WI38 (cell line): ENCODE measurements around the gene CARHSP1.

Source experiments
- H3K4me3 ChIP-seq: 2 replicates; pipeline ENCODE4 v1.5.1; 2011; ENCODE audit warnings: low read depth, mild to moderate bottlenecking, control low read depth, low read length
- CTCF ChIP-seq: IDR thresholded peaks from 2 replicates; pipeline ENCODE4 v1.5.1; 2012; ENCODE audit warnings: low read depth, mild to moderate bottlenecking, control low read depth, low read length

Gene CARHSP1

DNA sequence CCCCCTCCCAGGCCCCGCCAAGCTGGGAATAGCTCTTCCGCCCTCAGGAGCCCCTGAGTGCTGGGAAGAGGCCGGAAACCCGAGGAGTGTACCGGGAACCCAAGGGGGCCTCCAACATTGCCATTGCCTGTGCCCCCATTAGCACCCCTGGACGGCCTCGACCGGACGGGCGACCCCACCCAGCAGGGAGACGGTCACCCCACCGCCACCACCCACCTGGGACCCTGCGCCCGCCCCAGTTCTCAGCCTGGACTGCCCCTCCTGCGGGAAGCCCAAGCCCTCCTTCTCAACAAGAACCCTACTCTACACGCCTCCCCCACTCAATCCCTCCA is 2.0 kb downstream of the CARHSP1 start:
- TF ChIP-seq CTCF = no peak
- peak overlapping the region; percentile 86 for H3K4me3 ChIP-seq

DNA sequence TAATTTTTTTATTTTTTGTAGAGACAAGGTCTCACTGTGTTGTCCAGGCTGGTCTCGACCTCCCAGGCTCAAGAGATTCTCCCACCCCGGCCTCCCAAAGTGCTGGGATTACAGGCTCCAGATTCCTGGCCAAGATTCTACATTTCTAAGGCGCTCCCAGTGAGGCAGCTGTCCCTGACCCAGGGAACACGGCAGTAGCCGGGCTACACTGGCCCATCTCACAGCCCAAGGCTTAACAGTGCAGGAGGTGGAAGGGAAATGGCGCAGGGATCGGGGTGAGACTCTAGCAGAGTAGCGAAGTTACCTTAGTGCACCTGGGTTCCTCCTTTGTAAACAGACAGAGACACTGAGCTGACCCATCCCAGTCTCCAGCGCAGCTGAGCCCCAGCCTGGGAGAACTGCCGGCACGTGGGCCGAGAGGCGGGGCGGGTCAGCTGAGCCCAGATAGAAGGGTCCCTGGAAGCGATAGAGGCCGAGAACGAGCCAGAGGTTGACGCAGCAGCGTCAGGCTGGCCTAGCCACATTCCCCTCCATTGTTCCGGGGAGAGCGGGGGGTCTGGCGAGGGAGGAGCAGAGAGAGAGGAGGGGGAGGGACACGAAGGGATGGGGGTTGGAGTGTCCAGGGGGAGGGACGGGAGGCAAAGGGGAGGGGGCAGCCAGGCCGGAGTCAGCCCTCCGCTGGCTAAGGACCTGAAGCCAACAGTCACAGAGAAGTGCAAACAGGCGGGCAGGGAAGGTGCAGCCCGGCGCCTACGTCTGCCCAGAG is 2.5 kb downstream of the CARHSP1 start:
- peak overlapping the region; percentile 86 for H3K4me3 ChIP-seq
- TF ChIP-seq CTCF = no peak

- no peak overlapping the region for H3K4me3 ChIP-seq
- TF ChIP-seq CTCF = no peak
These were observed 3.5 kb downstream of the CARHSP1 start for GRCh38 chr16:8865145-8865882.

DNA sequence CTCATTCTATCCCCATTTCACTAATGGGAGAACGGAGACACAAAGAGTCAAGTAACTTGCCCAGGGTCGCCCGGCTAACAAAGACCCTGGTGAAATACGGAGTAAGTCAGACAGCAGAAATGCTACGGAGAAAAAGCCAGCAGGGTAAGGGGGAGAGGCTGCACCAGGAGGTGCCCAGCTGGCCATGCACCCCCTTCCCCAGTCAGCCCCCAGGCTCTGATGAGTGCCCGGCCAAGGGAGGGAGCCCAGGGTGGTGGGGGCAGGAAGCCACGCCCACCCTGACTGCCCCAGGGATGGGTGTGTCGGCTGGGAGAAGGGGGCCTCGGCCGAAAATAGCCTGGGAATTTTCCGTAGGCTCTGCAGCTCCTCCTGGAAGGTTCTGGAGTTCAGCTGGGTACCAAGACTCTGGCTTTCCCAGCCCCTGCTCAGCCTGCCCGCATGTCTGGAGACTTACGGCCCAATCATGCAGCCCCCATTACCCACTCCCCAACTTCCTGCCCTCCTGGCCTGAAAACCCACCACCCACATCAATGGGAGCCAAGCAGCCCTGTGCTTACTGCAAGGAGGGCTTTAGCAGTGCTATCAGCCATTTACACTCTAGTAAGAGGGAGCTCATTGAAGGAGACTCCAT is 4.2 kb downstream of the CARHSP1 start:
- no peak for TF ChIP-seq CTCF

DNA sequence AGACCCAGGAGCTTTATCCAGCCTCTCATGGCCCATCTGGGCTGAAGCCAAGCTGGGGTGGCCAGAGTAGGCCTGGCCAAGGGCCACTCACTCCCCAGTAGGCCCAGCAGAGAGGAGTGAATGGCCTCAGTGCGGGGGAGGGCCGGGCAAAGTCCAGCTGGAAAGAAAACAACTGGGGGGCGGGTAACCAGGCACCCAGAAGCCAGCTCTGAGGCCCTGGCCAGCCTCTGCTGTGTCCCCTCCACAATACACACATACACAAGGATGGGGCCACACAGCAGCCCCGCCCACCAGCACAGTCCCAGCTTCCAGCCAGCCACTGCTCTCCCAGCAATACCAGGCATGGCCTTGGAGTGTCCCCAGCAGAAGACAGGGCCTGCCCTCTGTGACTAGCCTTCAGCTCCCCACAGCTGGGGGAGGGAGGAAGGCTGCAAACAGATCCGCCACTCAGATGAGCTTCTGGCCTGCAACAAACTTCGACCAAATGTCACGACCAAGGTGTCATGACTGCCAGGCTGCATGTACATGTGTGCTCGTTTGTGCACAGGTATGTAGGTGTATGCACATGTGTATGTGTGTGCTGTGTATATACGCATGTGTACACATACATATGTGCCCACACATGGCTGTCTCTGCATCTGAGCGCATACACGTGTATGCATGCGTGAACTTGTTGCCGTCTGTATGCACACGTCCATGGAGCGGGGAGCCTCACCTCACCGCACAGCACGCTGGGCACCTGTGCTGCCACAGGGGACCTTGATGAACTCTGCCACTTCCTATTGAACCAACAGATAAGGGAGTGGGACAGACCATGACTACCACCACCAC is 5.0 kb downstream of the CARHSP1 start:
- no peak for TF ChIP-seq CTCF
- H3K4me3 ChIP-seq = no peak overlapping the region

More for the DNA sequence above, 4.2 kb downstream of the CARHSP1 start:
- no peak overlapping the region for H3K4me3 ChIP-seq

DNA sequence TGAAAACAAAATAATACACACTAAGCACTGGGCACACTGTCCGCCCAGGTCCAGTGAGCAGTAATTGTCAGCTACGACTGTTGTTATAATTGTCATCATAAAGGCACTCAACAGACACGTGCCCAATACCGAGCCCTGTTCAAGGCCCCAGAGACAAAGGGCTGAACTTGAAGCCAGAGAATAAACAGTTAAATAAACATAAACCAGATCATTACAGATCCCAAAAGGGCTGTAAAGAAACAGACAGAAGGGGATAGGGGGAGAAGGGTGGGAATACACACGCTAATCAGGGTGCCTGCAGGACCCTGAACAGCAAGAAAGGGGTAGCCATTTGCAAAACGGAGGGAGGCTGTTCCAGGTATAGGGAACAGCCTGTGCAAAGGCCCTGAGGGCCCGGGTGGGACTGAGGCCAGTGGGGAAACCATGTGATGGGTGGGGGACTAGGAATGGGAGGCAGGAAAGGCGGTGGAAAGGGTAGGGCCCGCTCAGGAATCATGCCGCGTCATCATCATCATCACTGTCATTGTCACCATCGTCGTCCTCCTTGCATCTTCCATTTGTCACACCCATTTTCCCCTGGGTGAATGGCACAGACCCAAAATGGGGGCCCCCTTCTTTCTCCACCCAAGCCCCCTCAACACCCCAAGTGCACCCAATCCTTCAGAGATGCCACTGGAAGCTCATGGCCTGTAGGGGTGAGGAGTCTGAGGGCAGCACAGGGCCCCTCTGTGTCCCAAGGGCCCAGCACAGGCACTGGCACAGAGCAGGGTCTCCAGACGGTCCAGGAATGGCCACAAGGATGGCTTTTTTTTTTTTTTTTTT is 6.3 kb downstream of the CARHSP1 start:
- no peak for TF ChIP-seq CTCF

More for the DNA sequence above, 6.3 kb downstream of the CARHSP1 start:
- H3K4me3 ChIP-seq = no peak overlapping the region
